ENCODE results near the gene NPTXR. TPM values are rescaled to one million over a fixed set of nuclear protein-coding genes. Genes with fewer than 3 reads are reported as not detected.

The NPTXR gene
- total and polyA plus RNA-seq, 4 donors, result 6.1 to 21.9 (median 13.9) TPM

GRCh38 chr22:38870791-38871359 is 27.0 kb upstream of the NPTXR start:
- H3K27ac ChIP-seq (ENCODE audit: low read depth in 1 of 2, low read length in 2 of 2), result peak overlapping the region in 1 of 2 donors; percentile 20
- WGBS, 2 donors, result 0 to 1% methylated on average over 1 to 2 of the region's 2 CpGs
- intact Hi-C loops (cut with DNase I), result loop anchor here (2.0 to 10.0 kb wide), 6 partner anchors 56 to 444 kb away; partner anchors contain the start of gene RPL3 (in 2 of the 2)

DNA sequence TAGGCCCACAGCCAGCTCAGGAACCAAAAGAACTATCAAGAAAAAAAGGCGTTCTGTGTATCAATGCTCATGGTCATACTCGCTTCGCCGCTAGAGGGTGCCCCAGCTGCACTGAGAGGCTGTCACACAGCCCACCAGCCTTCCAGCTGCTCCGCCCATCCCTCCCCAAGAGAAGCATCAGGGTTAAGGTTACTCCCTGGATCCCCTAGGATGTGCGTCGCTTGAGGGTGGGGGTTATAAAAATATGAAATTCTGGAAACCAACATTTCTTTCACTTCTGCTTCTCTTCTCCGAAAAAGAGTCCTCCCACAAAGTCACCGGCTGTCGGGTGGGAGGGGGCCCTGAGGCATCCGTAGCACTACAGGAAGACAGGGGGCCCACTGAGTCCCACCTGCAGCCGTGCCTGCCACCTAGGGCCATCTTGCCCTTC is 26.5 kb upstream of the NPTXR start:
- H3K27ac ChIP-seq (ENCODE audit: low read depth in 1 of 2, low read length in 2 of 2), result no peak overlapping the region
- intact Hi-C loops (cut with DNase I), result loop anchor here (2.0 to 10.0 kb wide), 6 partner anchors 56 to 444 kb away; partner anchors contain the start of gene RPL3 (in 2 of the 2)
- H3K27me3 ChIP-seq (ENCODE audit: control insufficient read depth in 1 of 2, insufficient read depth in 2 of 2, low read length in 1 of 2), result no peaks in the 10 kb centered on the region
- no peaks in the 10 kb centered on the region for H3K36me3 ChIP-seq (ENCODE audit: control insufficient read depth in 1 of 2, insufficient read depth in 2 of 2, low read length in 1 of 2)
- no peaks in the 10 kb centered on the region for H3K9me3 ChIP-seq (ENCODE audit: control insufficient read depth, low read length)
- 0 to 1% methylated on average over 12 of the region's 12 CpGs for WGBS, 2 donors
- peak; percentile 67 for ATAC-seq (ENCODE audit: low FRiP score)
- no peaks in the 10 kb centered on the region for H3K4me1 ChIP-seq (ENCODE audit: control insufficient read depth in 1 of 2, insufficient read depth in 2 of 2, low read length in 2 of 2)
- DNase-seq, result peak; percentile 93 to 98
- H3K4me3 ChIP-seq (ENCODE audit: low read length in 2 of 2), result peak overlapping the region; percentile 91 to 94

More at GRCh38 chr22:38870791-38871359, 27.0 kb upstream of the NPTXR start:
- DNase-seq, result no peak
- Histone ChIP-seq H3K4me3 (ENCODE audit: low read length in 2 of 2) (peak overlapping the region; percentile 91 to 94), H3K36me3 (ENCODE audit: control insufficient read depth in 1 of 2, insufficient read depth in 2 of 2, low read length in 1 of 2) (no peaks in the 10 kb centered on the region), H3K4me1 (ENCODE audit: control insufficient read depth in 1 of 2, insufficient read depth in 2 of 2, low read length in 2 of 2) (no peaks in the 10 kb centered on the region), H3K27me3 (ENCODE audit: control insufficient read depth in 1 of 2, insufficient read depth in 2 of 2, low read length in 1 of 2) (no peaks in the 10 kb centered on the region), H3K9me3 (ENCODE audit: control insufficient read depth, low read length) (no peaks in the 10 kb centered on the region)
- ATAC-seq (ENCODE audit: low FRiP score), result no peak

GRCh38 chr22:38869663-38870062 is 25.8 kb upstream of the NPTXR start:
- Histone ChIP-seq H3K27me3 (ENCODE audit: control insufficient read depth in 1 of 2, insufficient read depth in 2 of 2, low read length in 1 of 2) (no peaks in the 10 kb centered on the region), H3K36me3 (ENCODE audit: control insufficient read depth in 1 of 2, insufficient read depth in 2 of 2, low read length in 1 of 2) (no peaks in the 10 kb centered on the region), H3K27ac (ENCODE audit: low read depth in 1 of 2, low read length in 2 of 2) (no peak overlapping the region), H3K4me3 (ENCODE audit: low read length in 2 of 2) (no peak overlapping the region), H3K4me1 (ENCODE audit: control insufficient read depth in 1 of 2, insufficient read depth in 2 of 2, low read length in 2 of 2) (peaks cover 0 to 3% of the 10 kb centered on the region in 2 donors), H3K9me3 (ENCODE audit: control insufficient read depth, low read length) (no peaks in the 10 kb centered on the region)
- intact Hi-C loops (cut with DNase I), result loop anchor here (2.0 to 10.0 kb wide), 6 partner anchors 57 to 445 kb away; partner anchors contain the start of gene RPL3 (in 2 of the 2)
- peak in 1 of 2 donors; percentile 31 for DNase-seq
- WGBS, 2 donors, result 71 to 80% methylated on average over 3 of the region's 3 CpGs
- no peak for ATAC-seq (ENCODE audit: low FRiP score)

DNA sequence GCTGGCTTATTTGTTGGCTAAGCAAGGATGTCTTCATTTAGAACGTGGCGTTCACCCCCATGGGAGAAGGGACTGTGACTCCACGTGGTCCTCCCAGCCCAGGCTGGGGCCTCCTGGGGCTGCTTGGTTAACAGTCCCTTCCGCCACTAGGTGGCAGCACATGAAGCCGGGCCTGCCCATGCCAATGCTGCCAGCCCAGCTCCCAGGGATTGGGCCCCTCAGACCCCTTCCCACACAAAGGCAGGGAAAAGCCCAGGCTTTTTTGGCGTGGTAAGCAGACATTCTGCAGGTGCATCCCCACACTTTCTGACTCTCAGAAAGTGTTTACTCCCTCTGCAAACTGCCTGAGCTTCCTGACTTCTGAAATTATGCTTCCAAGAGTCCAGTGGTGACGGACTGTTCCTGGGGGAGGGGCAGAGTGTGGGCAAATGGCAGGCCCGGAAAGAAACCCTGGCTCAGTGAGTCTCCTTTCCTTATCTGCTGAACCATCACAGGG is 25.1 kb upstream of the NPTXR start:
- peak; percentile 44 for ATAC-seq (ENCODE audit: low FRiP score)
- H3K27me3 ChIP-seq (ENCODE audit: control insufficient read depth in 1 of 2, insufficient read depth in 2 of 2, low read length in 1 of 2), result no peaks in the 10 kb centered on the region
- WGBS, 2 donors, result 2 to 4% methylated on average over 8 of the region's 8 CpGs
- intact Hi-C loops (cut with DNase I), result loop anchor here in 1 of 2 donors (5.0 kb wide), 1 partner anchor 253 kb away; no protein-coding TSS in a partner anchor
- DNase-seq, result peak; percentile 89 to 95
- H3K27ac ChIP-seq (ENCODE audit: low read depth in 1 of 2, low read length in 2 of 2), result no peak overlapping the region
- no peak overlapping the region for H3K4me3 ChIP-seq (ENCODE audit: low read length in 2 of 2)
- H3K9me3 ChIP-seq (ENCODE audit: control insufficient read depth, low read length), result no peaks in the 10 kb centered on the region
- H3K36me3 ChIP-seq (ENCODE audit: control insufficient read depth in 1 of 2, insufficient read depth in 2 of 2, low read length in 1 of 2), result no peaks in the 10 kb centered on the region
- peaks cover 0 to 3% of the 10 kb centered on the region in 2 donors for H3K4me1 ChIP-seq (ENCODE audit: control insufficient read depth in 1 of 2, insufficient read depth in 2 of 2, low read length in 2 of 2)

- Histone ChIP-seq H3K27ac (ENCODE audit: low read depth in 1 of 2, low read length in 2 of 2) (no peak overlapping the region), H3K4me1 (ENCODE audit: control insufficient read depth in 1 of 2, insufficient read depth in 2 of 2, low read length in 2 of 2) (peaks cover 0 to 3% of the 10 kb centered on the region in 2 donors), H3K4me3 (ENCODE audit: low read length in 2 of 2) (no peak overlapping the region), H3K9me3 (ENCODE audit: control insufficient read depth, low read length) (no peaks in the 10 kb centered on the region), H3K27me3 (ENCODE audit: control insufficient read depth in 1 of 2, insufficient read depth in 2 of 2, low read length in 1 of 2) (no peaks in the 10 kb centered on the region), H3K36me3 (ENCODE audit: control insufficient read depth in 1 of 2, insufficient read depth in 2 of 2, low read length in 1 of 2) (no peaks in the 10 kb centered on the region)
- peak in 1 of 2 donors; percentile 58 for DNase-seq
- ATAC-seq (ENCODE audit: low FRiP score), result no peak
- WGBS, 2 donors, result 79 to 86% methylated on average over 8 of the region's 8 CpGs
- intact Hi-C loops (cut with DNase I), result loop anchor here in 1 of 2 donors (5.0 kb wide), 1 partner anchor 254 kb away; no protein-coding TSS in a partner anchor
These were observed 24.5 kb upstream of the NPTXR start for GRCh38 chr22:38868286-38868721.

DNA sequence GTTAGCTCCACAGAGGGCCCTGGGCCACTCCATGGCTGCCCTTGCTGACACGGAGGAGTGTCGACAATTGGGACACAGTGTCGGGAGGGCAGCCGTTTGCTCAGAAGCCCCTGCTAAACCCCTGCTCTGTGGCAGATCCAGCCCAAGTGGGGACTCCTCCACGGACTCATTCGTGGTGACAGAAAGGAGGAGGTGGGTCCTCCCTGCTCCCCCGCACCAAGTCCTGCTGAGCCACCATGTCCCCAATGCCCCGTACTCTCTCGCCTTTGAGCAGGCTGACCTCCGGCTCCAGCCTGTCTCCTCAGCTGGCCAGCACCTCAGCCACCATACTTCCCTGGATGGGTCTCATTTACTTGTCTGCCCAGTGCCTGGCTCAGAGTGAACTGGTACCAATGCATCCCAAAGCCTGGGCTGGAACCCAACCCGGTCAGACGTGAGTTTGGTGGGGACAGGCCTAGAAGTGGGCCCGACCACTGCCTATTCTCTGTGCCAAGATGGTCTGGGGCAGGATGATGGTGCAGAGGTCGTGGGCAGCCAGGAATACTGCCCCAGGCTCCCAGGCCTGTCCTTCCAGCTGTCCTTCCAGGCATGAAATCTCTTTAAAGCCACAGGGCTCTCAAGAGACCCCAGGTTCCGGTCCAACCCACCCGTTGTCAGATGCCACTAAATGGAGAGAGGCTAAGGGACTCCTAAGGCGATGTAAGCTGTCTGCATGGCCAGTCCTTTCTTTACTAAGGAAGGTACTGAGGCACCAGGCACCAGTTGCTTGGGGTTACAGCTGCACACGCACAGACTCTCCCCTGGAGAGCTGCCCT is 23.9 kb upstream of the NPTXR start:
- 80 to 82% methylated on average over 18 of the region's 18 CpGs for WGBS, 2 donors
- H3K36me3 ChIP-seq (ENCODE audit: control insufficient read depth in 1 of 2, insufficient read depth in 2 of 2, low read length in 1 of 2), result no peaks in the 10 kb centered on the region
- ATAC-seq (ENCODE audit: low FRiP score), result no peak
- H3K27ac ChIP-seq (ENCODE audit: low read depth in 1 of 2, low read length in 2 of 2), result no peak overlapping the region
- DNase-seq, result peak; percentile 38 to 65
- H3K4me1 ChIP-seq (ENCODE audit: control insufficient read depth in 1 of 2, insufficient read depth in 2 of 2, low read length in 2 of 2), result peaks cover 0 to 3% of the 10 kb centered on the region in 2 donors
- intact Hi-C loops (cut with DNase I), result loop anchor here in 1 of 2 donors (5.0 kb wide), 1 partner anchor 255 kb away; no protein-coding TSS in a partner anchor
- no peaks in the 10 kb centered on the region for H3K27me3 ChIP-seq (ENCODE audit: control insufficient read depth in 1 of 2, insufficient read depth in 2 of 2, low read length in 1 of 2)
- H3K4me3 ChIP-seq (ENCODE audit: low read length in 2 of 2), result no peak overlapping the region
- no peaks in the 10 kb centered on the region for H3K9me3 ChIP-seq (ENCODE audit: control insufficient read depth, low read length)

- 81 to 82% methylated on average over 13 of the region's 13 CpGs for WGBS, 2 donors
- intact Hi-C loops (cut with DNase I), result loop anchor here in 1 of 2 donors (5.0 kb wide), 1 partner anchor 255 kb away; no protein-coding TSS in a partner anchor
- Histone ChIP-seq H3K4me1 (ENCODE audit: control insufficient read depth in 1 of 2, insufficient read depth in 2 of 2, low read length in 2 of 2) (peaks cover 0 to 3% of the 10 kb centered on the region in 2 donors), H3K9me3 (ENCODE audit: control insufficient read depth, low read length) (no peaks in the 10 kb centered on the region), H3K4me3 (ENCODE audit: low read length in 2 of 2) (no peak overlapping the region), H3K27me3 (ENCODE audit: control insufficient read depth in 1 of 2, insufficient read depth in 2 of 2, low read length in 1 of 2) (no peaks in the 10 kb centered on the region), H3K27ac (ENCODE audit: low read depth in 1 of 2, low read length in 2 of 2) (no peak overlapping the region), H3K36me3 (ENCODE audit: control insufficient read depth in 1 of 2, insufficient read depth in 2 of 2, low read length in 1 of 2) (no peaks in the 10 kb centered on the region)
- no peak for DNase-seq
- ATAC-seq (ENCODE audit: low FRiP score), result no peak
These were observed 23.3 kb upstream of the NPTXR start for GRCh38 chr22:38867124-38867455.

GRCh38 chr22:38866399-38867123 is 22.7 kb upstream of the NPTXR start:
- H3K36me3 ChIP-seq (ENCODE audit: control insufficient read depth in 1 of 2, insufficient read depth in 2 of 2, low read length in 1 of 2), result no peaks in the 10 kb centered on the region
- H3K27ac ChIP-seq (ENCODE audit: low read depth in 1 of 2, low read length in 2 of 2), result no peak overlapping the region
- H3K27me3 ChIP-seq (ENCODE audit: control insufficient read depth in 1 of 2, insufficient read depth in 2 of 2, low read length in 1 of 2), result no peaks in the 10 kb centered on the region
- H3K4me3 ChIP-seq (ENCODE audit: low read length in 2 of 2), result no peak overlapping the region
- peaks cover 0 to 3% of the 10 kb centered on the region in 2 donors for H3K4me1 ChIP-seq (ENCODE audit: control insufficient read depth in 1 of 2, insufficient read depth in 2 of 2, low read length in 2 of 2)
- WGBS, 2 donors, result 70 to 71% methylated on average over 66 to 75 of the region's 75 CpGs
- H3K9me3 ChIP-seq (ENCODE audit: control insufficient read depth, low read length), result no peaks in the 10 kb centered on the region
- no peak for ATAC-seq (ENCODE audit: low FRiP score)
- intact Hi-C loops (cut with DNase I), result loop anchor here in 1 of 2 donors (5.0 kb wide), 1 partner anchor 256 kb away; no protein-coding TSS in a partner anchor
- DNase-seq, result peak; percentile 45 to 80
